NT2/D1 (cell line): ENCODE results near the gene PAK1.

ENCODE experiments used
- SUZ12 ChIP-seq: IDR thresholded peaks from 2 replicates; pipeline ENCODE4 v1.6.1; 2011; ENCODE audit not compliant: insufficient read length, insufficient read depth; ENCODE audit errors: extremely low read depth
- YY1 ChIP-seq: IDR thresholded peaks from 2 replicates; pipeline ENCODE4 v1.6.1; 2011; ENCODE audit not compliant: insufficient read length, insufficient read depth

DNA sequence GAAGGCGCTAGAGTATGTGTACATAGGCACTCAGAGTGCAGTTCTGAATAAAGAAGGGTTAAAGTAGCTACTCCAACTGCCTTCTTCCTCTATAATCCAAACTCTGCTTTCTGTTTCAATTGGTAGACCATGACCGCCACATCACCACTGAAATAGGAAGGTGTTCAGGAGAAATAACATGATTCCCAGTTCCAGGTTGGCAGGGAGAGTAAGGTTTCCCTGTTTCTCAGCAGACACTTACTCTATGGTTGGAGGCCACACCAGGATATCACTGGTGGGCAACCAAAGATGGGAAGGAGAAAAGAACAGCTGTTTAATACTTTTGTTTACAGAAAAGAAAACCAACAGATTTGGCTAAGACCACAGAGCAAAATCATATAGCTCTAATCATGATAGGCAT is 37.9 kb downstream of the PAK1 start:
- TF ChIP-seq YY1: no peak
- TF ChIP-seq SUZ12: no peak
